ENCODE results near the gene CRADD. TPM values are rescaled to one million over a fixed set of nuclear protein-coding genes. Genes with fewer than 3 reads are reported as not detected.

The CRADD gene
- total and polyA plus RNA-seq, 2 of the 4 experiments (the other 2 are of a cell fraction), result 11.1 to 14.0 TPM

- POLR2A ChIA-PET (ENCODE audit: unreplicated experiment), result no interaction called here
- in situ Hi-C loops (cut with MboI; ENCODE audit: low sequenced_read_pairs), result no loop called here
- no peak for DNase-seq
These were observed 196.4 kb downstream of the CRADD start for GRCh38 chr12:93873561-93873960.

More at GRCh38 chr12:93873561-93873960, 196.4 kb downstream of the CRADD start:
- no CpG with 5 or more reads among the region's 5 CpGs for whole genome bisulfite sequencing, 2 experiments (ENCODE audit: extremely low coverage in 2 of 2, insufficient read length in 1 of 2)
- Histone ChIP-seq H3K4me3 (ENCODE audit: insufficient read depth, low read depth, low read length) (no peak overlapping the region), H3K27ac (ENCODE audit: insufficient read depth, low read length) (no peak overlapping the region), H3K27me3 (ENCODE audit: control insufficient read depth, insufficient read depth, low read length) (no peaks in the 10 kb centered on the region), H4K8ac (ENCODE audit: low read depth in 2 of 2, low read length in 2 of 2) (no peak overlapping the region), H3K9me1 (ENCODE audit: insufficient read depth, low read length) (no peaks in the 10 kb centered on the region), H4K20me1 (ENCODE audit: insufficient read depth, low read length) (no peaks in the 10 kb centered on the region), H3K56ac (ENCODE audit: extremely low read depth, insufficient read depth, low read length) (no peak overlapping the region), H2AFZ (replicated peaks; ENCODE audit: low read length, poor library complexity) (no peak overlapping the region), H3K4ac (ENCODE audit: low read depth, low read length) (no peak overlapping the region), H3K36me3 (ENCODE audit: control insufficient read depth, insufficient read depth, low read length) (no peaks in the 10 kb centered on the region), H3K14ac (replicated peaks; ENCODE audit: low read depth, low read length) (no peak overlapping the region), H3K9ac (ENCODE audit: low read depth, low read length) (no peak overlapping the region), H3K4me2 (ENCODE audit: low read depth, low read length) (no peak overlapping the region), H2BK20ac (ENCODE audit: low read depth, low read length) (no peak overlapping the region), H2BK120ac (ENCODE audit: low read depth, low read length) (no peak overlapping the region), H2AK5ac (ENCODE audit: low read depth, low read length) (no peak overlapping the region), H3K79me1 (ENCODE audit: low read depth in 1 of 2, low read length in 2 of 2) (no peaks in the 10 kb centered on the region), H2BK15ac (ENCODE audit: low read depth, low read length) (no peak overlapping the region), H3K23ac (ENCODE audit: low read depth, low read length) (no peak overlapping the region), H3K18ac (ENCODE audit: low read depth, low read length) (no peak overlapping the region), H3K9me3 (ENCODE audit: control insufficient read depth, insufficient read depth, low read length) (peaks cover 8% of the 10 kb centered on the region), H4K5ac (ENCODE audit: low read depth, low read length) (no peak overlapping the region), H3K4me1 (ENCODE audit: control insufficient read depth, insufficient read depth, low read length) (0 out of 2 replicates have a peak, but pooled peaks cover 2% of the 10 kb centered on the region), H2AK9ac (replicated peaks; ENCODE audit: low read depth, low read length, poor library complexity) (no peak overlapping the region), H2BK5ac (ENCODE audit: low read depth, low read length, poor library complexity, severe bottlenecking) (no peak overlapping the region), H4K91ac (ENCODE audit: insufficient read depth, low read depth, low read length) (no peak overlapping the region)
- BruUV-seq (replicated peaks), result no TSS peak
- CTCF ChIA-PET, result no interaction called here
- no peak for TF ChIP-seq MAFK (IDR thresholded peaks at IDR 0.05; ENCODE audit: low read depth, low read length)
- no peak for TF ChIP-seq RAD21 (IDR thresholded peaks at IDR 0.05; ENCODE audit: low read length)
- TF ChIP-seq SMC3 (IDR thresholded peaks at IDR 0.05; ENCODE audit: low read depth, low read length), result no peak
- TF ChIP-seq RCOR1 (IDR thresholded peaks at IDR 0.05; ENCODE audit: insufficient replicate concordance, low read length), result no peak
- no peak for TF ChIP-seq MAZ (IDR thresholded peaks at IDR 0.05; ENCODE audit: borderline replicate concordance, low read depth, low read length)
- TF ChIP-seq RFX5 (IDR thresholded peaks at IDR 0.05; ENCODE audit: low read depth, low read length), result no peak
- no peak for TF ChIP-seq MXI1 (IDR thresholded peaks at IDR 0.05; ENCODE audit: borderline replicate concordance, low read depth, low read length)
- no peak for ATAC-seq (ENCODE audit: low read depth)
- dilution Hi-C loops (cut with HindIII; ENCODE audit: low sequenced_read_pairs, unreplicated experiment) (no loop called here), intact Hi-C loops (cut with micrococcal nuclease) (no loop called here)

Data from IMR-90 (cell line).